GM12891 (cell line): ENCODE data around the gene ZNF827.

Experiments
- PAX5 ChIP-seq: IDR thresholded peaks from 2 replicates; pipeline ENCODE4 v1.6.1; 2011; ENCODE audit warnings: low read length, moderate library complexity, mild to moderate bottlenecking; ENCODE audit not compliant: insufficient read depth, severe bottlenecking
- POLR2A ChIP-seq: IDR thresholded peaks from 2 replicates; pipeline ENCODE4 v1.6.1; 2011; ENCODE audit warnings: low read depth, low read length, control low read depth
- POLR2AphosphoS5 ChIP-seq: IDR thresholded peaks from 2 replicates; pipeline ENCODE4 v1.6.1; 2011; ENCODE audit warnings: low read depth, low read length, control low read depth
- SPI1 ChIP-seq: IDR thresholded peaks from 2 replicates; pipeline ENCODE4 v1.6.1; 2011; ENCODE audit warnings: low read depth, low read length, control low read depth
- TAF1 ChIP-seq: IDR thresholded peaks from 2 replicates; pipeline ENCODE4 v1.6.1; 2011; ENCODE audit warnings: low read depth, low read length, control low read depth

DNA sequence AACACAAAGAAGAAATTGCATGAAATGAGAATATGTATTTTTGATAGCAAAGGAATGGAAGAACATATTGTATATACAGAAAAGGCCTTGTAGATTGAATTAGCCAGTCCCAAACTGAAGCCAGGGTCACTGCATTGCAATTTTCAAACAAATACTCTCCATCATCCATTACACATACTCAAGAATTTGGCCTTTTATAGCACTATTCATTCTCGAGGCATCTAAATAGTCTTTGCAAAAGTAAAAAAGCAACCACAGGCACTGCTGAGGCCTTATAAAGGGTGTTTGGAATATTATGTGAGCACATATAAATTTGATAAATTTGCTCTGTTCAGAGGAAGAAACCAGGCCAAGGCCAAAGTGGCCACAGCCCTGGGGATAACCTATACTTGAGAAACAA is 123.0 kb downstream of the ZNF827 start:
- TF ChIP-seq POLR2AphosphoS5 (no peak), POLR2A (no peak), SPI1 (no peak), PAX5 (no peak), TAF1 (no peak)
